Activated naive CD4-positive, alpha-beta T cell treated with Interleukin-2 at 50 U/mL for 16 hours (primary cell): ENCODE data around the gene GUCY1B1.

Experiments
- DNase-seq: peaks from one replicate; pipeline ENCODE4 v3.0.0-alpha.2; 2020

The GUCY1B1 gene

GRCh38 chr4:155800685-155801343, 42.0 kb downstream of the GUCY1B1 start:
- no peak for DNase-seq

GRCh38 chr4:155802190-155802959, 43.6 kb downstream of the GUCY1B1 start:
- DNase-seq = no peak

GRCh38 chr4:155805016-155805415, 46.2 kb downstream of the GUCY1B1 start:
- DNase-seq = no peak

- no peak for DNase-seq
Observed at GRCh38 chr4:155807021-155807420, 48.2 kb downstream of the GUCY1B1 start.

GRCh38 chr4:155809835-155810234, 51.0 kb downstream of the GUCY1B1 start:
- DNase-seq = no peak

- DNase-seq = no peak
Observed at GRCh38 chr4:155811083-155811482, 52.3 kb downstream of the GUCY1B1 start.

GRCh38 chr4:155818639-155819038, 59.8 kb downstream of the GUCY1B1 start:
- DNase-seq = no peak

GRCh38 chr4:155819066-155819465, 60.2 kb downstream of the GUCY1B1 start:
- DNase-seq = no peak

- no peak for DNase-seq
Observed at GRCh38 chr4:155820887-155821518, 62.2 kb downstream of the GUCY1B1 start.

GRCh38 chr4:155822572-155822971, 63.8 kb downstream of the GUCY1B1 start:
- no peak for DNase-seq

- no peak for DNase-seq
Observed at GRCh38 chr4:155828628-155829027, 69.8 kb downstream of the GUCY1B1 start.

- DNase-seq = no peak
Observed at GRCh38 chr4:155832664-155833063, 73.8 kb downstream of the GUCY1B1 start.

GRCh38 chr4:155837203-155837796, 78.5 kb downstream of the GUCY1B1 start:
- DNase-seq = no peak

- no peak for DNase-seq
Observed at GRCh38 chr4:155842080-155842479, 83.3 kb downstream of the GUCY1B1 start.

GRCh38 chr4:155846929-155847328, 88.1 kb downstream of the GUCY1B1 start:
- DNase-seq = no peak

- no peak for DNase-seq
Observed at GRCh38 chr4:155849042-155849441, 90.2 kb downstream of the GUCY1B1 start.

GRCh38 chr4:155853189-155853588, 94.4 kb downstream of the GUCY1B1 start:
- DNase-seq = no peak

- DNase-seq = no peak
Observed at GRCh38 chr4:155854582-155855226, 95.9 kb downstream of the GUCY1B1 start.

- DNase-seq = no peak
Observed at GRCh38 chr4:155855897-155856296, 97.1 kb downstream of the GUCY1B1 start.
